Effector memory CD4-positive, alpha-beta T cell (primary cell): ENCODE data around the gene CTPS2.
"Not testable (repeated sequence)": the region's sequence is repeated elsewhere in the genome, so short reads cannot be mapped to it uniquely, and the experiment has no call there.

Source experiments
- DNase-seq, 3 donors: peaks; one replicate each; pipeline ENCODE4 v3.0.0-alpha.2; 2020
- H3K27ac ChIP-seq: 2 replicates; pipeline ENCODE4 v1.7.0; 2013; ENCODE audit warnings: mild to moderate bottlenecking, low read length, moderate library complexity; ENCODE audit not compliant: insufficient read depth, poor library complexity, severe bottlenecking
- H3K27me3 ChIP-seq: replicated peaks from 2 replicates; pipeline ENCODE4 v1.7.0; 2013; ENCODE audit warnings: mild to moderate bottlenecking, low read length; ENCODE audit not compliant: insufficient read depth, control insufficient read depth, poor library complexity, severe bottlenecking
- H3K36me3 ChIP-seq: 2 replicates; pipeline ENCODE4 v1.7.0; 2013; ENCODE audit warnings: mild to moderate bottlenecking, low read length, moderate library complexity; ENCODE audit not compliant: control insufficient read depth, insufficient read depth
- H3K4me1 ChIP-seq: 2 replicates; pipeline ENCODE4 v1.7.0; 2013; ENCODE audit warnings: low read length, mild to moderate bottlenecking; ENCODE audit not compliant: control insufficient read depth, insufficient read depth, poor library complexity, severe bottlenecking
- H3K4me3 ChIP-seq: 2 replicates; pipeline ENCODE4 v1.7.0; 2013; ENCODE audit warnings: low read length, low read depth, mild to moderate bottlenecking; ENCODE audit not compliant: insufficient read depth, poor library complexity, severe bottlenecking
- H3K9me3 ChIP-seq: 2 replicates; pipeline ENCODE4 v1.7.0; 2013; ENCODE audit warnings: mild to moderate bottlenecking, low read length, moderate library complexity; ENCODE audit not compliant: control insufficient read depth

Gene CTPS2

DNA sequence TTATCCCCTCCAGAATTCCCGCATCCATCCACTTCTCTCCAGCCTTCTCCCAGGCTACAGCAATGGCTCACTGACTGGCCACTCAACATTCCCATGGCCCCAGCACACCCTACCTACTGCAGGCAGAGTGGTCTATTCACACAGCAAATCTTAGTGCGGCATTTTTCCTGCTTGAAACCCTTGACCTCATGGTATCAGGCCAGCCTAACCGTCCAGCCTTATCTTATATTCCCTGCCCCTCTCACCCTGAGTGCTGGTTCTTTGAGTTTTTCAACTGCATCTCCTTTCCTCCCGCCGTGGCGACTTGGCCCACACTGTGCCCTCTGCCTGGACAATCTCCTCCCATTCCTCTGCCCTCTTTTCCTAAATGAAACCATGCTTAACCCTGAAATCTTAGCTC, 72.5 kb downstream of the CTPS2 start:
- no peak overlapping the region for H3K27ac ChIP-seq
- H3K9me3 ChIP-seq, result no peaks in the 10 kb centered on the region
- no peaks in the 10 kb centered on the region for H3K4me1 ChIP-seq
- no peaks in the 10 kb centered on the region for H3K27me3 ChIP-seq
- H3K36me3 ChIP-seq, result no peaks in the 10 kb centered on the region
- no peak for DNase-seq
- no peak overlapping the region for H3K4me3 ChIP-seq

DNA sequence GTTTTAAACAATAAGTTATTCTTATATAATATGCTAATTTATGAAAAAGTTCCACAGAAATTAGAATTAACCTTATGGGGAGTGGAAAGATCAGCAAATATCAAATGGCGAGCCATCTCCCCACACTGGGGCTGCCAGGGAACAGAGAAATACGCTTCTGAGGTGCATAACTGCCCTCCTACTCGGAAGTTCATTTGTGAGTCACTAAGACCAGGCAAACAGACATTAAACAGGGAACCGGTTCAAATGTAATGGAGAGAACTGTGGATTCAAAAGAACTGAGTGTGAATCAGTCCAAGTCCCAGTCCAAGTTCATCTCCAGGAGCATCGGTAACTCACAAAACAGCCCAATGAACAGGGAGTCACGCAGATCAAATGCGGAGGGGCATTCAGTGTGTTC, 73.9 kb downstream of the CTPS2 start:
- H3K4me3 ChIP-seq, result no peak overlapping the region
- H3K36me3 ChIP-seq, result no peaks in the 10 kb centered on the region
- DNase-seq, result no peak
- H3K4me1 ChIP-seq, result no peaks in the 10 kb centered on the region
- no peaks in the 10 kb centered on the region for H3K9me3 ChIP-seq
- no peaks in the 10 kb centered on the region for H3K27me3 ChIP-seq
- no peak overlapping the region for H3K27ac ChIP-seq

DNA sequence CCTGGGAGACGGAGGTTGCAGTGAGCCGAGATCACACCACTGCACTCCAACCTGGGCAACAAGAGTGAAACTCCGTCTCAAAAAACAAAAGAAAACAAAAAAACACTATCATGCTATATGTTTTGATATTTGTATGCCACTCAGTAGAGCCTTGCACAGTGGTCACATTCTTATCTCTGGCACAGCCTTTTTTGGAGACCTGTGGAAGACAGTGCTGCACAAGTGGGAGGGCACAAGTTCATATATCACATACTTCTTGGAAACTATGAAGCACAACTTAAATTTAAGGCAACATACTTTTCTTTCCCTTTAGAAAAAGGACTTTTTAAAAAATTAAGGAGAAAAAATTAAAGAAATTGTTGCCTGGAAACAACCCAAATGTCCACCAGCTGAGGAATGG, 76.9 kb downstream of the CTPS2 start:
- Histone ChIP-seq H3K4me3 (no peak overlapping the region), H3K27me3 (no peaks in the 10 kb centered on the region), H3K4me1 (no peaks in the 10 kb centered on the region), H3K36me3 (no peaks in the 10 kb centered on the region), H3K27ac (no peak overlapping the region), H3K9me3 (no peaks in the 10 kb centered on the region)
- DNase-seq, result no peak

DNA sequence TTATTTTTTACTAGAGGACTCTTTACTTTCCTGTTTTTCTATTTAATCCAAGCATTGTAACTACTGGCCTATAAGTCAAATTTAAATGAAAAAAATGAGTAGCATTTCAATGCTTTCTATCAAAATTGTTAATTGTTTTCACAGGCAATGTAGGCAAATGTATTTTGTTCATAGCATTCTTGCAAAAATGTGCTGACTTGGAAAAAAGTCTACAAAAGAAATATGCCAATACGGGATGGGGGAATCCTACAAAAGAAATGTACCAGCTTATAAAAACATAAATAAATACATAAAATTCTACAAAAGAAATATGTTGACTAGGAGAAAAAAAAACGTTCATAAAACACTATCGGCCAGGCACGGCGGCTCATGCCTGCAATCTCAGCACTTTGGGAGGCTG, 77.4 kb downstream of the CTPS2 start:
- Histone ChIP-seq H3K36me3 (no peaks in the 10 kb centered on the region), H3K27me3 (no peaks in the 10 kb centered on the region), H3K4me3 (no peak overlapping the region), H3K27ac (no peak overlapping the region), H3K4me1 (no peaks in the 10 kb centered on the region), H3K9me3 (no peaks in the 10 kb centered on the region)
- no peak for DNase-seq

DNA sequence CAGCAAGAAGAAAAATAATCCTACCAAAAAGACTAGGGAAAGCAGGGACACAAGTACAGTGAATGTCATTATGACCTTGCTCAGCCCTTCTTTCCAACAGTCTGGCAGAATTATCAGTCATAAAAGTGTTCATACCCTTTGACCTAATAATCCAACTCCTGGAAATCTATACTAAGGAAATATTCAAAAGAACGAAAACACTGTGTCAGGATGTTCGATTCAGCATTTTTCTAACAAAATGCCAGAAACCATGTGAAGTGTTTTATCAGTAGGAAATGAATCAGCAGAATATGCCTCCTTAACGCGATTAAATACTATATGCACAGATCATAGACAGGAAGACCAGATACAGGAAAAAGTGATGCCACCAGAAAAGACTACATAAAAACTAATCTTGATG, 78.7 kb downstream of the CTPS2 start:
- no peak for DNase-seq
- no peak overlapping the region for H3K4me3 ChIP-seq
- no peak overlapping the region for H3K27ac ChIP-seq
- H3K4me1 ChIP-seq, result no peaks in the 10 kb centered on the region
- no peaks in the 10 kb centered on the region for H3K27me3 ChIP-seq
- H3K9me3 ChIP-seq, result no peaks in the 10 kb centered on the region
- no peaks in the 10 kb centered on the region for H3K36me3 ChIP-seq

DNA sequence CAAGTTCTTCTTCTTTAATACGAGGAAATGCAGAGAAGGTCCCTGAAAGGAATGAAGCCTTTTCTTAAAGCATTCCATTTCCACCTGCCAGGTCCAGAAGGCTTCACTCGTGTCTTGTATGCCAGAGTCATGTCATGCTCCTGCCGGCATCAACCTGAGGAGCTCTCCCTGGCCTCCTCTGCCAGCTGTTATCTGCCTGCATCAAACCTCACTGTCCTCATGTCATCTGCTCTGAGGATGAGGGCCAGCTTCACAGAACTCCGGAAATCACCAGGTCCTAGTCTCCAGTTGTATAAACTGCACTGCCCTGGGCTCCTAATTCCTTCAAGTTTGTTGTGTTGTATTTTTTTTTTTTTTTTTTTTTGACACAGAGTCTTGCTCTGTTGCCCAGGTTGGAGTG, 82.6 kb downstream of the CTPS2 start:
- Histone ChIP-seq H3K9me3 (no peaks in the 10 kb centered on the region), H3K4me1 (no peaks in the 10 kb centered on the region), H3K4me3 (no peak overlapping the region), H3K27me3 (no peaks in the 10 kb centered on the region), H3K36me3 (no peaks in the 10 kb centered on the region), H3K27ac (no peak overlapping the region)
- DNase-seq, result no peak

DNA sequence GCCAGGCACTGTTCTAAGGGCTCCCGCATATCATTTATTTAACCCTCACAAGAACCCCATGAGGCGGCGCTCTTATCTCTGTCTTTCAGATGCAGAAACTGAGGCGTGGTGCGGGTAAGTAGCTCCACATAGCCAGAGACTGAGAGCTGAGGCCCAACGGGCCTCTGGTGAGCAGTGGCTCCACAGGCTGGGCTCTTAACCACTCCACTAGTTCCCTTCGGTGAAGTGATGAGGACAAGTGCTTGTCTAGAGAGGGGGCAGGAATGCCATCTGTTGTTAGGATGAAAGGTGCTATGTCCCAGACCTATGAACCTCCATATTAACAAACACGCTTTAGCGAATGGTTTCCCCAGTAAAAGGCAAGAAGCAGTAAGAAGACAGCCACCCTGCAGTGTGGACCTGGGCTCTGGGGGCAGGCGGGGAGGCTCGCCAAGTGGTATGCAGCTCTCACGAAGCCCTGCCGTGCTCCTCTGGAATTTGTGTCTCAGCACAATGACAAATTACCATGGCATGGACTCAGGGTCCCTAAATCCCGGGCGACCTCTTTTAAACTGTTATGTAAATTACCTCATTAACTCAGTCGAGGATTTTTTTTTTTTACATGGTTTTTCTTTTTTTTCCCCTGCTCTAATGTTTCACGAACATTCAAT, 83.4 kb downstream of the CTPS2 start:
- no peaks in the 10 kb centered on the region for H3K9me3 ChIP-seq
- H3K4me1 ChIP-seq, result no peaks in the 10 kb centered on the region
- H3K4me3 ChIP-seq, result no peak overlapping the region
- no peak for DNase-seq
- H3K27me3 ChIP-seq, result no peaks in the 10 kb centered on the region
- H3K36me3 ChIP-seq, result no peaks in the 10 kb centered on the region
- no peak overlapping the region for H3K27ac ChIP-seq

DNA sequence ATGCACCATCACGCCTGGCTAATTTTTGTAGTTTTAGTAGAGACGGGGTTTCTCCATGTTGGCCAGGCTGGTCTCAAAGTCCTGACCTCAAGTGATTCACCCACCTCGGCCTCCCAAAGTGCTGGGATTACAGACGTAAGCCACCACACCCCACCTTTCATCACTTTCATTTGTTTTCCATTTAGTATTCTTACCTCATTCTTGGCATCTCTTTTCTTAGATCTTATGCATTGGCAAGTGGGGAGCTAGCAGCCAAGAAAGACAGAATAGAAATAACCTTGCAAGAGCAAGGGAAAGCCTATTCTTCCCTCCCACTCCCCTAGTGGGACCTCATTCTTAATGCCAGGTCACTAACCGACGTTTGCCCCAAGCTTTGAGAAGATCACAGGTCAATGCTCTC, 84.0 kb downstream of the CTPS2 start:
- H3K36me3 ChIP-seq, H3K9me3 ChIP-seq, H3K4me1 ChIP-seq, H3K4me3 ChIP-seq, DNase-seq, H3K27me3 ChIP-seq, H3K27ac ChIP-seq: not testable (repeated sequence)

DNA sequence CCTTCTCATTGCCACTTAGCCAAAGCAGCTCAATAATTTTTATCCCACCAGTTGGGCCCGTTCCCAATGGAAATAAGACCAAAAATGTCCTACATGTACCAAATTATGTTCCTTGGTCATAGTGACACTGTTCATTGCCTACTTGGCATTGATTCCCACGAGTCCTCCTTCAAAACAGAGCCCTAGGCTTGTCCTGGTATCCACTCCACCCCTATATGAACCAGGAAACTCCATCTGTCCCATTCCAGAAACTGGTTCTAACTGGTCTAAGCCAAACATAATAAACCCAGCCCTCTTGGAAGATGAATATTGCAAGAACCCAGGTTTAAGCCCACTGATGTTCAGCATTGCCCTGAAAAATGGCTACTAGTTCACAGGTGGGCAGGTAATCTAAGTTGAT, 93.4 kb downstream of the CTPS2 start:
- H3K9me3 ChIP-seq, result no peaks in the 10 kb centered on the region
- no peaks in the 10 kb centered on the region for H3K4me1 ChIP-seq
- DNase-seq, result no peak
- no peaks in the 10 kb centered on the region for H3K36me3 ChIP-seq
- H3K27me3 ChIP-seq, result no peaks in the 10 kb centered on the region
- no peak overlapping the region for H3K27ac ChIP-seq
- no peak overlapping the region for H3K4me3 ChIP-seq

DNA sequence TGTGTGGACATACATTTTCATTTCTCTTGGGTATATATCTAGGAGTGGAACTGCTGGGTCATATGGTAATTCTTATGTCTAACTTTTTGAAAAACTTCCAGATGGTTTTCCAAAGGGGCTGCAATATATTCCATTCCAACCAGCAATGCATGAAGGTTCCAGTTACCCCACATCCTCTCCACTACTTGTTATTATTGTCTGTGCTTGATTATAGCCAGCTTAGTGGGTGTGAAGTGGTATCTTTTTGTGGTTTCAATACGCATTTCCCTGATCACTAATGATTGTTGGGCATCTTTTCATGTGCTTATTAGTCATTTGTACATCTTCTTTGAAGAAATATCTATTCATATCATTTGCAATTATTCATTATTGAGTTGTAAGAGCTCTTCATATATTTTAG, 94.0 kb downstream of the CTPS2 start:
- Histone ChIP-seq H3K4me1 (no peaks in the 10 kb centered on the region), H3K27ac (no peak overlapping the region), H3K36me3 (no peaks in the 10 kb centered on the region), H3K4me3 (no peak overlapping the region), H3K9me3 (no peaks in the 10 kb centered on the region), H3K27me3 (no peaks in the 10 kb centered on the region)
- DNase-seq, result no peak

DNA sequence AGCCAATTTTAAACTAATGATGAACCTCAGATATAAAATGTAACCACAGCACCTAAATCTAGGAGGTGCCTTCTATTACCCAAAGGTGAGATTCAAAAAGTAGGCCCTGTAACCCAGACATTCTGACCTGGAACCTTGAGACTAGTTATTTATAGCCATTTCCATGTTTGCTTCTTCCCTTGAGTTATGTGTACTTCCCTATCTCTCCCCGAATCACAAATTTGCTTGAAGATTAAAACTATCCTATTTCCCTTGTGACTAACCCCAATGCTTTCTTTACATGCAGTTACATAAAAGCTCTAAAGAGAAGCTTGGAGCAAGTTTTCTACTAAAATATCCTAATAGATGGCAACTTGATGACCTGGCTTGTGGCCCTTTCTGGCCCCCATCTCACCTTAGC, 95.1 kb downstream of the CTPS2 start:
- Histone ChIP-seq H3K4me3 (no peak overlapping the region), H3K4me1 (no peaks in the 10 kb centered on the region), H3K27ac (no peak overlapping the region), H3K9me3 (no peaks in the 10 kb centered on the region), H3K36me3 (no peaks in the 10 kb centered on the region), H3K27me3 (no peaks in the 10 kb centered on the region)
- DNase-seq, result no peak
